Pancreas (tissue), 10 donors: ENCODE measurements around the gene KIF16B. TPM values are rescaled to one million over a fixed set of nuclear protein-coding genes. Genes with fewer than 3 reads are reported as not detected.

Experiments used
- ATAC-seq, 4 donors: fragments of 200-7000 bp; cut with Tn5 transposase; one replicate each; pipeline versions ENCODE4 v1.8.0 to v1.9.1; 2020; ENCODE audit warnings: mild to moderate bottlenecking in 4 of 4, moderate library complexity in 4 of 4
- DNase-seq, 6 donors: peaks; one replicate each; pipeline ENCODE4 v3.0.0-alpha.2; 2020
- FAIRE-seq: peaks from 2 replicates; lab custom pipeline; 2012; peaks lifted over from hg19 to GRCh38; lab: Jason Lieb, UNC
- H3K27ac ChIP-seq, 4 donors: fragments of 200-600 bp; sonication (generic); 1 replicate in 3 of 4; 2 replicates in 1 of 4; pipeline versions ENCODE4 v1.5.0 to v1.8.0; 2020
- H3K27me3 ChIP-seq, 4 donors: fragments of 200-600 bp; one replicate each; pipeline ENCODE4 v1.8.0; 2021
- H3K36me3 ChIP-seq, 3 donors: fragments of 200-600 bp; sonication (generic) in 1 of 3; one replicate each; pipeline versions ENCODE4 v1.5.0 to v1.8.0; 2020 to 2021
- H3K4me1 ChIP-seq, 3 donors: fragments of 200-600 bp; one replicate each; pipeline ENCODE4 v1.8.0; 2021
- H3K4me3 ChIP-seq, 4 donors: fragments of 200-600 bp; sonication (generic) in 2 of 4; one replicate each; pipeline versions ENCODE4 v1.5.0 to v1.8.0; 2020 to 2021
- H3K9me3 ChIP-seq, 4 donors: fragments of 200-600 bp; one replicate each; pipeline ENCODE4 v1.8.0; 2021
- CTCF ChIP-seq, 4 donors: fragments of 200-600 bp; sonication (generic) in 3 of 4; IDR thresholded peaks; one replicate each; pipeline versions ENCODE4 v1.5.0 to v1.8.0; 2021; ENCODE audit warnings: antibody characterized with exemption in 4 of 4
- WGBS, 2 donors: extraction: QIAGEN DNeasy Blood & Tissue Kit; methylation state at CpG; one replicate each; pipeline ENCODE4 v1.1.7; 2013; 5-methylcytosine and 5-hydroxymethylcytosine counted together
- intact Hi-C, 3 donors: fragments of 100-400 bp; cut with DNase I; formaldehyde crosslinking; loops; one replicate each; pipeline versions ENCODE4 v1.11.1 to v1.14.2; 2022
- polyA plus RNA-seq, 2 donors: library from polyadenylated mRNA; stranded (reverse); fragments of 200-250 nt; gene quantifications; one replicate each; pipeline ENCODE4 v1.2.3, GENCODE V29; 2013
- total RNA-seq, 6 donors: library from RNA; stranded (reverse); fragmentation: NEBNext Ultra II Directional in 4 of 6; extraction: Animal tissue kit (Norgen Biotek cat#: 25700) in 4 of 6; gene quantifications; one replicate each; pipeline versions ENCODE4 v1.2.1 to v1.2.4, GENCODE V29; 2021 to 2023
- donor health status: healthy with polysubstance abuse.
- donor health status: DM: no; HTN: no; CAD: no; lungs with moderate emphysema.
- donor health status: DM: no; HTN: no; CAD: no.
- donor health status: control.
- donor health status: control.
- donor health status: Bipolar disorder and iron deficiency.
- donor health status: DM: yes; HTN: yes; CAD: no.
- donor health status: DM: no; HTN: no; CAD: no.
- donor health status: DM: no; HTN: no; CAD: no.
- donor health status: DM: yes; HTN: yes; CAD: no.

The KIF16B gene
- total and polyA plus RNA-seq, 8 donors = 4.4 to 12.2 (median 7.3) TPM

GRCh38 chr20:16286601-16287000, 286.6 kb downstream of the KIF16B start:
- Histone ChIP-seq H3K4me3 (no peak overlapping the region), H3K36me3 (no peaks in the 10 kb centered on the region), H3K4me1 (no peaks in the 10 kb centered on the region), H3K27ac (no peak overlapping the region), H3K9me3 (no peaks in the 10 kb centered on the region), H3K27me3 (no peaks in the 10 kb centered on the region)
- no peak for TF ChIP-seq CTCF (IDR thresholded peaks at IDR 0.05)
- WGBS, 2 donors = 91 to 95% methylated on average over 4 of the region's 4 CpGs
- DNase-seq (no peak), ATAC-seq (no peak), FAIRE-seq (no peak)
- intact Hi-C loops = no loop called here

GRCh38 chr20:16284385-16285100, 288.7 kb downstream of the KIF16B start:
- WGBS, 2 donors = 89 to 94% methylated on average over 15 of the region's 15 CpGs
- no peaks in the 10 kb centered on the region for H3K4me1 ChIP-seq
- FAIRE-seq (no peak), ATAC-seq (peak in 1 of 4 donors; percentile 23), DNase-seq (no peak)
- H3K27ac ChIP-seq = no peak overlapping the region
- no peaks in the 10 kb centered on the region for H3K27me3 ChIP-seq
- no peaks in the 10 kb centered on the region for H3K36me3 ChIP-seq
- intact Hi-C loops = no loop called here
- H3K4me3 ChIP-seq = no peak overlapping the region
- TF ChIP-seq CTCF (IDR thresholded peaks at IDR 0.05) = no peak
- no peaks in the 10 kb centered on the region for H3K9me3 ChIP-seq

- Histone ChIP-seq H3K4me1 (no peaks in the 10 kb centered on the region), H3K27ac (no peak overlapping the region), H3K4me3 (no peak overlapping the region), H3K9me3 (no peaks in the 10 kb centered on the region), H3K36me3 (no peaks in the 10 kb centered on the region), H3K27me3 (no peaks in the 10 kb centered on the region)
- FAIRE-seq (no peak), ATAC-seq (peak in 2 of 4 donors; percentile 55 to 63), DNase-seq (no peak)
- no peak for TF ChIP-seq CTCF (IDR thresholded peaks at IDR 0.05)
- intact Hi-C loops = no loop called here
- 96 to 97% methylated on average over 5 of the region's 5 CpGs for WGBS, 2 donors
Measured at GRCh38 chr20:16283978-16284377, 289.3 kb downstream of the KIF16B start.

- 89 to 90% methylated on average over 6 of the region's 6 CpGs for WGBS, 2 donors
- no peaks in the 10 kb centered on the region for H3K27me3 ChIP-seq
- intact Hi-C loops = no loop called here
- DNase-seq = no peak
- H3K4me1 ChIP-seq = no peaks in the 10 kb centered on the region
- no peaks in the 10 kb centered on the region for H3K36me3 ChIP-seq
- no peak for ATAC-seq
- no peaks in the 10 kb centered on the region for H3K9me3 ChIP-seq
- no peak overlapping the region for H3K4me3 ChIP-seq
- no peak for FAIRE-seq
- no peak for TF ChIP-seq CTCF (IDR thresholded peaks at IDR 0.05)
- H3K27ac ChIP-seq = no peak overlapping the region
Measured at GRCh38 chr20:16283307-16283706, 289.9 kb downstream of the KIF16B start.

- no peaks in the 10 kb centered on the region for H3K4me1 ChIP-seq
- H3K27ac ChIP-seq = no peak overlapping the region
- no peak for TF ChIP-seq CTCF (IDR thresholded peaks at IDR 0.05)
- WGBS, 2 donors = 90 to 96% methylated on average over 2 of the region's 2 CpGs
- H3K9me3 ChIP-seq = no peaks in the 10 kb centered on the region
- DNase-seq (no peak), FAIRE-seq (no peak), ATAC-seq (no peak)
- no peaks in the 10 kb centered on the region for H3K27me3 ChIP-seq
- intact Hi-C loops = no loop called here
- no peak overlapping the region for H3K4me3 ChIP-seq
- no peaks in the 10 kb centered on the region for H3K36me3 ChIP-seq
Measured at GRCh38 chr20:16280219-16280618, 293.0 kb downstream of the KIF16B start.
